Measurements from ENCODE around the gene VAC14.

The VAC14 gene

DNA sequence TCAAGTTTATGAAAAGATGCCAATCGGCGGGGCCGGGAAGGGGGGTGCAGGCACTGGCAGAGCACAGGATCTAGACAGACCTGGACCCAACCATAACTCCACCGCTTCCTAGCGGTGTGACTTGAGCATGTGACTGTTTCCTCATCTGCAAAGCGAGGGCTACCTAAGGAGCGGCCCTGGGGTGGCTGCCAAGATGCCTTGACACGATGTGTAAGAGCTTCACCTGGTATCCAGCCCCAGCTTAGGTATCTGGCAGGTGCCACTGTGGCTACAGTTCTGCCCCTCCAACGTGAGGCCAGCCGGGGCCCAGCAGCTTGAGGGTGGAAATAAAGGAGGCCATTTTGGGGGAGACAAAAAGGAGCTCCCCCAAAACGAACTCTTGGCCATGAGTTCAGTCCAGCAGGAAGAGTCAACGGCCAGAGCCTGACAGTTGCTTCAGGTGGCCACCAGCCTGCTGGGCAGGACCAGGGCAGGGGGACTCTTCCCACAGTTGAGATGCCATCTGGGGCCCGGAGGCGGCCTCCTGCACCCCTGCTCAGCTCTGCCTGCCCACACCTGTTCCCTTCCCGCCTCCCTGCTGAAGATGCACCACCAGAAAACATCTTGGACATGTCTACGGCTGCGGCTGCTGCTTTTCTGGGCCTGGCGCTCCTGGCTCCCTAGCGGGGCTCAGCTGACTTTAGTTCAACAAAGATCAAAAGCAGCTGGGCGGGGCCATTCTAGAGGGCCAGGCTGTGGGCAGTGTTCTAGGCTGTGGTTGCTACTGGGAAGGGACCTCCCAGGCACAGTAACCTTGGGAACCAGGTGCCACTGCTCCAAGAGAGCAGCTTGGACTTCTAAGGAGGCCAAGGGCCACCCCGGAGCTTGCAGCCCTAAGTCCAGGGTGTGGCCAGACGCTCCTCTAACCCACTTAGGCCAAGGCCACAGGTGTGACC is 111.7 kb downstream of the VAC14 start:
- no peak for DNase-seq

DNA sequence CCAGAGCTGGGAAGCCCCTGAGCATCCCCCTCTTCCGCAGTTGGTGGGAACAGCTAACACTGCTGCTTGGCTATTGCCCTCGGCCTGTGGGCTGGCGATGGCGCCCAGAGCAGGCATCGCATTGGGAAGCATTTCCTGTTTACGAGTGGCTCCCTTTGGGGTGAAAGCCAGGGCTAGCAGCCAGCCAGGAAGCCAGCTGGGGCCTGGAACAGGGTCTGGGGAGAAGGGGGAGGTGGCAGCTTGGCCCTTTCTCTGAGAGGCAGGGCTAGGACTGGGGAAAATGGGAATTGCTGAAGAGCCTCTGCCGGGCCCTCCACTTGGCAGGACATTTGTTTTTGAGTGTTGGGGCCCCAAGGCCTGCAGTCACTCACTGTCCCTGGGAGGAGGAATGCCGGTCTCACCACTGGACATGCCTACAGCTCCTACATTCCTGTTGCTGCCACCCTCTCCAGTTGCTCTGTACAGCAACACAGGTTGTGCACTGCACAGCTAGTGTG is 112.7 kb downstream of the VAC14 start:
- DNase-seq: no peak

DNA sequence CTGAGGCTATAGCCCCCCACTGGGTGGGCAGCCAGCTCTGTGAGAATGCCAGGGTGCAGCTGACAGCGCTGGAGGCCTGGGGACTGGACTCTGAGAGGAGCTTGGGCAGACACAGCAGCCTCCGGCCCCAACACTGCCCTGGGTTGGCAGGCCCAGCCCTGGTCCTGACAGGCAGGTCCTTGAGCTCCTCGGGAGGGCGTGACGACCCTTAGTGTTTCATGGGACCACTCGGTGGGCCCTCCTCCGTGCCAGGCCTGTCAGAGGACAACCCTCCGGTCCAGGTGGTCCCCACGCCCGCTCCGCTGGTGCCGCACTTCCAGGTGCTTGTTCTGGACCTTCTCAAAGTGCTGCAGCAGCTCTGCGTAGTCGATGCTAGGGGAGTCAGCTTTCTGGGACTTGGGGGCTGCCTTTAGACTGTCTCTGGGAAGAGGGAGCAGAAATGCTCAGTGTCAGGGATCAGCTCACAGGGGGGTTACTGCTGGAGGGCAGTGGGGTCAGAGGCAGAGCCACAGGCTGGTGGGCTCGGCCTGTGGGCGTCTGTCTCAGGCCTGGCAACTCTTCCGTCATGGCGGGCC is 113.2 kb downstream of the VAC14 start:
- no peak for DNase-seq

DNA sequence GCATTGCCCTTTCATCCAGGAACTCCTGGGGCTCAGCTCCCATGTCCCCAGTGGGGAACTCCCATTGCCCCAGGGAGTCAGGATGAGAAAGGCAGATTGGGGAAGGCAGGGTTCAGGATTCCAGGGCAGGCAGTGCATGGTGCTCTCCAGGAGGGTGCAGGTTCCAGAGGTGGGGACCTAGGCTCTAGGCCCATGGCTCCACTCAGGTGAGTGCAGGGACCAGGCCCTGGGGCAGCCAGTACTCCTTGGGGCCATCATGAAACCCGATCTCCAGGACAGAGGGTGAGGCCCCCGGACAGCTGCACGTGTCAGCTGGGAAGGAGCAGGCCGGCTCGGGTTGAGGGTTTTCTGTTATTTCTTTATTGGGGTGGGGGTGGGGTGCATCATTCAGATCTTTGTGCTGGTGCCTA is 113.9 kb downstream of the VAC14 start:
- DNase-seq: no peak

DNA sequence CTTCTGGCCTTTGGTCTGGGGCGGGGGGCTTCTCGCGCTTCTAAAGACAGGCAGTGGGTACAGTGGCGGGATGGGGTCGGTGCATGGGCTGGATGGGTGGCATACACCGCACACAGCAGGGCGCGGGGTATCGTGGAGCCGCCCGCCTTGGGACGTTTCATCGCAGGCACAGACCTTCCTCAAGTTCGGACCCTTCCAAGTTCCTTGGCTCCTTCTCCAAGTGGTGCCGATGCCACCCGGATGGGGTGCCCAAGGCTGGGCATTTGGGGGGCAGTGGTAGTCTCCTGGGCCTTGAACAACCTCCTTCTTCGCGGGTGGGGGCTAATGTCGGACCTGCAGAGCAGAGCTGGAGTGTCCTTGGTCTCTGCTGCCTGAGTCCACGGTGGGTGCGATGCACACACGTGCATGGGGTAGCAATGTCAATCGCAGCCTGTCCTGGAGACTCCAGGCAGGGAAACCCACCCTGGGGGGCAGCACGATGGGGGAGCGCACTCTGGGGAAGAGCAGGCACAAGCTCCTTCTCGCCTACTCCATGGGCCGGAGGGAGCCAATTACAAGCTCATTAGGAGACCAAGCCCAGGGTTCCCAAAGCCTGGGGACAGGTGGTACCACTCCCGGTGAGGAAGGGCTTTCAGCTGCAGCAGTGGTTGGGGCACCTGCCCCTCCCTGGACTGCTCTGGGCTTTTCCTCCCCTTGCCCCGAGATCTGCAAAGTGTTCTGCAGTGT is 114.4 kb downstream of the VAC14 start:
- DNase-seq: no peak

DNA sequence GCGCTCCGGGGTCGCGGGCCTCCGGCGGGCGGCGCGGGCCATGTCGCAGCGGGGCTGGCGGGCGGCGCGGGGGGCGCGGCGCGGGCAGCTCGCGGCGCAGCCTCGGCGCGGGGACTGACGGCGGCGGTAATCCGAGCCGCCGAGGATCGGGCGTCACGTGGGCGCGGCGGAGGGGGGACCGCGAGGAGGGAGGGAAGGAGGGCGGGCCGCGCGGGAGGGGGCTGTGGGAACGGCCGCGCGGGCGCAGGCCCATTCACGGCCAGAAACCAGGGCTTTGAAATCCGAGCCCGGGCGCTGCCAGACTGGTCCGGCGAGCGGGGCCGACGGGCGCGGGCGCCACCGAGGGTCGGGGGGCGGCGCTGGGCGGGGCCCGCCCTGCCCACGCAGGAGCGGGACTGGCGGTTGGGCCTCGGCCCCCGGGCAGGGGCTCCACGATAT is 115.0 kb downstream of the VAC14 start, which contains the start of gene MTSS2:
Gene MTSS2, minus strand, starts transcription at position 116 of the 438 bp plus-strand sequence. CDS start 262 bp downstream, outside the sequence.
- DNase-seq: peak; percentile 27

DNA sequence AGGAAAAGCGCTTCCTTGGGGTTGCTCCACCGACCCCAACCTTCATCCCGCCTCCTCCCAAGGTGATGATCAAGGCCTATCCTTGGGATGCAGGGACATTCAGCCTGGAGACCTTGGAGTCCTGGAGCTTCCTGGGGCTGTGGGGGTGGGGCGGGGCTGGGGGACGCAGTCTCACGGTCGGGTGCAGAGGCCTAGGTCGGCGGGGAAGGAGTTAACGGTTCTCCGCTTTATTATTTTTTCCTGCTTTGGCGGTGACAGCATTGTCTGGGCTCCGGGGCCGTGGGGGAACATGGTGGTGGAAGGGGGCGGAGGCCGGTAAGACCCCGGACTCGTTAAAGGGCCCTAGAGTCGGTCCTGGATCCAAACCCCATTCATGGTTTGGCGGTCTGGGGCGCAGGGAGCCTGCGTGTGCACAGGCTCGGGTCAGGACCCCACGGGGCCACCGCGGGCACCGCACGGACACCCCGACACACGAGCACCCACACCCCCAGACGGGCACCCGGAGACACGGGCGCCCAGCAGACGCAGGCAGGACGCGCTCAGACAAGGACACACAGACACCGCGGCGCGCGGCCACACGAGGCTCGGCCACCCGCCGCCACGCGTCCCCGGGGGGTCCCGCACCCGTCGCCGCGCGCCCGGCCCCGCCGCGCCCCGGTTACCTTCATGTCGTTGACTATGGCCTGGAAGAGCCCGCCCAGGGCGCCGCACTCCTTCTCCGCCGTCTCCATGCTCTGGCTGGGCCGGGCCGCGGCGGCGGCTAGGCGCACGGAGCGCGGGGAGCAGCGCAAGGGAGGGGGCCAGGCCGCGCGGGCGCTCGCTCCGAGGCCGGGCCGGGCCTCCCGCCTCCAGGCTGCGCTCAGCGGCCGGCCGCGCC is 115.7 kb downstream of the VAC14 start:
- DNase-seq: no peak

DNA sequence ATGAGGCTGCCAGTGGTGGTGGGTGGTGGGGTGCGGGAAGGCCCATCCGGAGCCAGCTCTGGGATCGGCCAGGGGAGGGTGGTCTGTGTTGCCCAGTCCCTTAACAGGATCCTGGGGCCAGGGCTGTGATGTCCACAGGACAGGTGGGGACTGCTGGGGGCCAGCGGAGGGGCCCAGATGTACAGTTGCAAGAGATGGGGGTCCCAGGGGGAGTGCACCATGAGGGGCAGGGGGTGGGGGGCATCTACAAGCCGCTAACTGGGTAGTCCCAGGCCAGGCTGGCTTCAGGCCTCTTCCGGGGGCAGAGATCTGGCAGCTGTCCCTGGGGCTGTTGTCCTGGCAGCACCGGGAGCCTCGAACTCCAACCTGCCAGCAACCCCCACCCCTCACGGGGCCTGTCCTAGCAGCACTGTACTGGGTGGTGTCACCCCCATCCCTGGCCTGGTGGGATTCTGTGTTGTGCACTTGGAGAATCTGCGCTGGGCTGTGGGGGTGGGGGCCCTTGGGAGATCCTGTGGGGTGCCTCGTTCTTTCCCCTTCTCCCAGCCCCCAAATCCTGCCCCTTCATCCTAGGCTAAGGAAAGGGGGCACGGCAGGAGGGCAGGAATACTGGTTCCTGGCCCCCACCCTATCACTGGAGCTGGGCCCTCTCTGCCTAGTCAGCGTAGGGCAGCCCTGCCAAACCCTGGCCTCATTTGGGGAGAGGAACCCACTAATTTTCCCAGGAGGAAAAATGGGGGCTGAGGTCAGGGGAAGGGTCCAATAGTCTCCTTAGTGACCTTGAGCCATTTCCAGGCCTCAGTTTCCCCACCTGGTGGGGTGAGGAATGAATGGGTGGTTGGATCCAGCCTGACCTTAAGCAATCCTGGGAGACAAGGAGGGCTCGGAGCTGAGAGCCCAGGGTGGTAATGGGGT is 116.6 kb downstream of the VAC14 start:
- no peak for DNase-seq

DNA sequence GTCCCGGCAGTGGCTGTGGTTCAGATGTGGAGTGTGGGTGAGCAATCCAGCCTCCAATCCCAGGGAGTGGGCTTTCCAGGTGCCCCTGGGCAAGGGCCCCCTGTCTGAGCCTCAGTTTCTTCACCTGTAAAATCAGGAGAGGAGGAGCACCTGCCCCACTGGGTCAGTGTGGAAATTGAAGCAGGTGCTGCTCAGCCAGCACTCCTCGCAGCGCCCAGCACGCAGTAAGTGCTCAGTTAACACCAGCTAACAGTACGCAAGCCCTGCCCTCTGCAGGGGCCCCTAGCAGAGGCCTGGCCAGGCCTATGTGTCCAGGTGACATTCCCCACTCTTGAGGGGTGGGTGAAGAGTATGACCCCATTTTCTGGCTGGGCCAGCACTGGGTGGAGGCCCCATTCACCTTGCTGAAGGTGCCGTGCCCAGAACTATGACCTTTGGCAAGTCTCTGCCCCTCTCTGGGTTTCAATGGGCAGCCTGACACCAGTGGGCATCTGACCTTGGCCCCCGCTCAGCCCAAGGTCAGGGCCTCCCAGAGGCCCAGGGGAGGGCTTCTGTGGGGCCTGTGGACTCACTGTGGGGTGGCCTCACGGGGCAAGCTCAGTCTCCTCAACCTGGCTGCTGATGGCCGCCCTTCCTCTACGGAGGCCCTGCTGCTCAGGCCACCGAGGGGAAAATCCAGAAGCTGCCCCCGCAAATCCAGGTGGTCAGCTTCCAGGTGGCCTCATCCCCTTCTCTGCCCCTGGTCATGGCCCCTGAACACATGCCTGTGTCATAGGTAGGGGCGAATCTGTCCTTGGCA is 117.6 kb downstream of the VAC14 start:
- no peak for DNase-seq

DNA sequence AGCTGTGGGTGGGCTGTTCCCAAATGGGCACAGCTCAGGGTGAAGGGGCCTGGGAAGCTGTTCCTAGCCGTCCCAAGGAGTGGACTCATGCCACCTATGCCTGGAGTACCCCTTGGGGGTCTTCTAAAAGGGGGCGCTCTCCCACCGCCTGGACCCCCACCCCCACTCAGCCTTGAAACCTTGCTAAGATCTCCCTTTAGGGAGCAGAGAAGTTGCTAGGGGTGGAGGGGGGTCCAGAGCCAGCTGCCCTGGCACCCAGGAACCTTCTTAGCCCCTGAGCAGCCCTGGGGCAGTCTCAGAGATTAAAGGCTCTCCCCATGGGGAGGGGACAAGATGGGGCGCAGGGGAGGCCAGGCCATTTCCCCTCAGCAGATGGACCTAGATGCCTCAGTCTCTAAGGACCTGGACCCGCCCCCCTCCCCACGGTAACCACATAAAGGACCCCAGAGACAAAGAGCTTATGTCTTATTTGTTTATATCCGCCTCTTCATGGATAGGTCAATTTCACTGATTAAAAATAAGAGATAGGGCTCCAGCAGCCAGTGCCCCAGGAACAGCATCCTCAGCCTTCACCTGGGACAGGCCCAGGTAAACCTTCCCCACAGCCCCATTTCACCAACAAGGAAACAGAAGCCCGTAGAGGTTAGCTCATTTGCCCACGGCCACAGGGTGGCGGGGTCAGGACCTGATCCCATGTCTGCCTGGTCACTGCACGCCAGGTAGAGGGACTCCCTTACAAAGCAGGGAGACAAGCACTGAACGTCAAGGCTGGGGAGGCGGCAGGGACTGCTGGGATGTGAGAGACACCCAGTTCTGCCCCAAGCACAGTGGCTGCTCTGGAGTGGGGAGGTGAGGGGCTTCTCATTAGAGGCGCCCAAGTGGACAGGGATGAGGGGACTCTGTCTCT is 118.5 kb downstream of the VAC14 start:
- no peak for DNase-seq

DNA sequence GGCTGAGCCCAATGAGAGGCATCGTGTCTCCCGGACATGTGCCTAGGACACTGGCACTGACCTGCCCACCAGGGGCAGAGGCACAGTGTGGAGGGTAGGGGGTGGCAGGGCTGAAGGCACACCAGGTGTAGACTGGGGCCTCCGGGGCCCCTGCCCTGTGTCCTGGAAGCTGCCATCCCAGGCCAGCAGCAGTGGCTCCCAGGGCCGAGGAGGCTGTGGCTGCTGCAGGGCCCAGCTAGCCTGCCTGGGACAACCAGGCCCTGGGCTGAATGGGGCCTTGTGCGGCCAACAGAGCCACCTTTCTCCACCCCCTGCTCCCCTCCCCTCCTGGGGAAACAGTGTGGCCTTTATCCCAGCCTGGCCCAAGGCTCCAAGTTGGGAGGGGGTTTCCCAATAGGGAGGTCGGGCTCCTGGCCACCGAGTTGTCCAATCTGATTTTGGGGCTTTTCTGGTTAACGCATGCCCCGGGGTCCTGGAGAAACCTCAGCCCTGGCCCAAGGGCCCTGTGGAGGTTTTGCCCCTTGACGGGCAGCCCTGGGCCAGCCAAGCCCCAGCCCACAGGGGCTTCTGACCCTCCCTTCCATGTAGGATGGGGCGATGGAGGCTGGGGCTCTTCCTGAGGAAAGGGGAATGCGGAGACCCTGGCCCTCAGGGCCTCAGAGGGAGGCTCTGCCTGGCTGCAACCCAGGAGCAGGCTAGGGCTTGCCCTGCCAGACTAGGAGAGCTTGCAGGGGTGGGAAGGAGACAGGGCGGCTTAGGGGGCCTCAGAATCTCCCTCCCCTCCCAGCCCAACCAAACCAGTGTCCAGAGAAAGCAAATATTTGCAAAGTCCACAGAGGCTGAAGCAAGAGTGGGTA is 119.3 kb downstream of the VAC14 start:
- DNase-seq: no peak

DNA sequence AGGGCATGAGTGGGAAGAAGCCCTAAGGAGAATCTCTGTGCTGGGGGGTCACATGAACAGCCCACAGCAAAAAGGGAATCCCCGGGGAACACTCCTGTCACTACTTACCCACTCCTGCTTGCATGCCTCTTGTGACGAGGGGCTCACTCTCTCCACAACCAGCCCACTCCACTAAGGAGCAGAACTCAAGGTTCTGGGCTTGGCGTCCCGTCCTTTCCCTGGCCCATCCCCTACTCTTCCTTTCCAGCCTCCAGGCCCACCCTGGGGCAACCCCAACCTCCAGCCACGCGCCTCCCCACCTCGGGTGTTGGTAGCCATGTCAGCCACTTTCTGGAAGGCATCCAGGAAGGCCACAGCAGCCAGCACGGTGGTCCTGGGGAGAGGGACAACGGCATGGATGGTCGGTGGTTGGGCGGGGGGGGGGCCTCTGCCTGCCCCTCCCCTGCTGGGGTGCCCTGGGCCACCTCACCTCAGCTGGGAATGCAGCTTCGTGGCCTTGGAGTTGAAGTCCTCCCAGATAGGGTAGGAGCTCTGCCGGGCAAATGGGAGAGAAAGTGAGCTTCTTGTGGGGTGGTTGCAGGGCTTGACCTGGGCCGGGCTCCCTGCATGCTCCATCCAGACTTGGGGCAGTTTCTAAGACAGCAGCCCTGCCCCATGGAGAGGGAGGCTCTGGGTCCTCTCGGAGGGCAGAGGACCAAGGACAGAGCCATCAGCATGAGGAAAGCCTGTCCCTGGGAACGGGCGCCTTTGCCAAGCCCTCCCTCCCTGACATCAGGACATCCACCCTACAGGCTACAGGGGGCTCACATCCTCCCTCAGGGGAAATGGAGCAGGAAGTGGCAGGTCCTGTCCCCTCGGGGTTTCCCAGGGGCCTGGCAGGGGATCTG is 120.2 kb downstream of the VAC14 start:
- no peak for DNase-seq

DNA sequence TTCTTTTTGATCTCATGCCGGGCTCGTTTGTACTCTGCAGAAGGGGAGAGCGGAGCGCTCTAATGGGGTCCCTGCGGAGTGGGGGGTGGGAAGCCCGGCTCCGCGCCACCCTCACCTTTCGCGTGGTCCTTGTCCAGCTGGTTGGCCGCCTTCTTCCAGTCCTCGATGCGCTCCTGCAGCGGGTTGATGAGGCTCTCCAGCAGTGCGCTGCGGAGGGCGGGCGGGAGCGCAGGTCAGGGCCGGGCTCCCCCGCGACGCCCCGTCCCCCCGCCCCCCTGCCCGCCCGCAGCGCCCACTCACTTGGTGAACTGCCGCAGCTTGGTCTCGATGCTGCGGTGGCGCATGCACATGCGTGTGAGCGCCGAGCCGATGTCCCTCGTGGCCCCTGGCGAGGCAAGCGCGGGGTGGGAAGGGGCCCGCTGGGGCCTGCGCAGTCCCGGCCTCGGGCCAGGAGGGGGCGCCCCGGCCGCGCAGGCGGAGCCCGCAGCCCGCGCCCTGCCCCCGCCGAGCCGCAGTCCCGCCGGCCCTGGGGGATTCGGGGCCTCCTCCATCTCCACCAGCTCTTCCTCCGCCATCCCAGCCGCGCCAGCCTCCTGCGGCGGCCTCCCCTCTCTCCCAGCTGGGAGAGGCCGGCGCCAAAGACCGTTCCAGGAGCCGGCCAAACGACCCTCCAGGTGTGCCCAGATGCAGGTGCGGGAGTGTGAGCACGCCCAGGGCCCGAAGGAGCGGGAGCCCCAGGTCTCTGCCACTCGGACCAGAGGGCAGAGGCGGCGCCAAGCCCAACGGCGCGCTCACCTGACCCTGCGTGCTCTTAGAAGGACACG is 121.1 kb downstream of the VAC14 start:
- no peak for DNase-seq

DNA sequence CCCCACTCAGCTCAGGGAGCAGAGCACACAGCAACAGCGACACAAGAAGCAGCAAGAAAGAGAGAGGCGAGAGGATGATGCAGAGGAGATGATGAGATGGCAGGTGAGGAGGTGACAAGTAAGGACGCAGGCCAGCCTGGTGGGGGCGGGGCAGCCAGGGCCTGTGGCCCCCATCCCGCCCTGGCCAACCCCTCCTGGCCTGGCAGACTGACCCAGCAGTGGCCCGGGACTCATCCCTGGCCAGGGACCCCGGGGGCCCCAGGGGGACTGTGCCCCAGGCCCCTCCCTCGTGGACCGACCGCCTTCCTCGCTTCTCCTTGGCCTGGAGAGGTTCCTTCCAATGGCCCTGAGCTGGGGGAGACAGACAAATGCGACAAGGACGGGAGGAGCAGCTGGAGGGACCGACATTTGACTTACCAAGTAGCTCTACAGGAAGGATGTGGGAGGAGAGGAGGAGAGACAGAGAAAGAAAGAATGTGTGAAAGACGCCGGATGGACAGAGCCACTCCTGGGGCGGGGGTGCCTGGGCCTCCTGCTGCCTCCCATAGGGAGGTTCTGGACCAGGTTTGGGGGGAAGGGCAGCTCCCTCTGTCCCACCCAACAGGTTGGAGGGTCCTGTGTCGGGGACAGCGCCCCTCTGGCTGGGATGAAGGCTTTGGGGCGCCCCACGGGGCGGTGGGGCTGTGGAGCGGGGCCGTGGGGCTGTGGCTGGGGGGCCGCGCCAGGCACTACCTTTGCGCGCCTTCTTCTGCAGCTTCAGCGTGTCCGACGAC is 121.9 kb downstream of the VAC14 start:
- no peak for DNase-seq

All from CD4-positive, alpha-beta T cell treated with Interleukin-17A for 4 hours (primary cell).